CD4-positive, alpha-beta memory T cell (primary cell): Measurements from ENCODE around the gene C2orf81. TPM values are rescaled to one million over a fixed set of nuclear protein-coding genes. Genes with fewer than 3 reads are reported as not detected.
"Not testable (repeated sequence)": the region's sequence is repeated elsewhere in the genome, so short reads cannot be mapped to it uniquely, and the experiment has no call there.

Source experiments
- CTCF ChIA-PET: fragments of 350-600 bp; sonication (Branson Sonifier 250); formaldehyde crosslinking; loops from one replicate; lab custom pipeline; 2021; ENCODE audit warnings: inconsistent platforms; ENCODE audit not compliant: partially characterized antibody; lab: Charles Lee
- POLR2A ChIA-PET: fragments of 350-600 bp; sonication (Branson Sonifier 250); formaldehyde crosslinking; loops from one replicate; lab custom pipeline; 2021; ENCODE audit not compliant: partially characterized antibody; lab: Charles Lee
- DNase-seq, 5 donors: peaks; one replicate each; pipeline versions ENCODE4 v3.0.0 to v3.0.0-alpha.2; 2020 to 2022; ENCODE audit warnings: mixed read lengths in 1 of 5
- H3K27ac ChIP-seq: one replicate; pipeline ENCODE4 v1.7.0; 2013; ENCODE audit warnings: low read depth, low read length
- H3K27me3 ChIP-seq: 2 replicates; pipeline ENCODE4 v1.7.0; 2013; ENCODE audit warnings: mild to moderate bottlenecking, low read length, moderate library complexity; ENCODE audit not compliant: insufficient read depth
- H3K36me3 ChIP-seq: 2 replicates; pipeline ENCODE4 v1.7.0; 2013; ENCODE audit warnings: mild to moderate bottlenecking, low read length, moderate library complexity; ENCODE audit not compliant: insufficient read depth
- H3K4me1 ChIP-seq: 2 replicates; pipeline ENCODE4 v1.7.0; 2013; ENCODE audit warnings: mild to moderate bottlenecking, low read length, moderate library complexity; ENCODE audit not compliant: insufficient read depth
- H3K4me3 ChIP-seq, 2 donors: one replicate each; pipeline ENCODE4 v1.7.0; 2013; ENCODE audit warnings: low read length in 2 of 2, mild to moderate bottlenecking in 1 of 2
- H3K9me3 ChIP-seq, 2 donors: one replicate each; pipeline ENCODE4 v1.7.0; 2013; ENCODE audit warnings: low read length in 2 of 2, control low read depth in 1 of 2; ENCODE audit not compliant: control insufficient read depth in 1 of 2
- H3K27ac Mint-ChIP-seq, 7 donors: one replicate each; pipeline ENCODE4 v1.8.0; 2020 to 2021; ENCODE audit warnings: mixed read lengths in 7 of 7, mild to moderate bottlenecking in 6 of 7, inconsistent platforms in 3 of 7, moderate library complexity in 3 of 7
- H3K27me3 Mint-ChIP-seq, 2 donors: one replicate each; pipeline ENCODE4 v1.8.0; 2020 to 2021; ENCODE audit warnings: mixed read lengths in 2 of 2
- H3K36me3 Mint-ChIP-seq, 2 donors: one replicate each; pipeline ENCODE4 v1.8.0; 2020 to 2021; ENCODE audit warnings: mixed read lengths in 2 of 2, inconsistent platforms in 1 of 2, mild to moderate bottlenecking in 1 of 2
- H3K4me1 Mint-ChIP-seq, 4 donors: one replicate each; pipeline ENCODE4 v1.8.0; 2020 to 2021; ENCODE audit warnings: mixed read lengths in 4 of 4, mild to moderate bottlenecking in 1 of 4
- H3K4me3 Mint-ChIP-seq, 8 donors: one replicate each; pipeline ENCODE4 v1.8.0; 2020 to 2021; ENCODE audit warnings: mixed read lengths in 8 of 8, mild to moderate bottlenecking in 7 of 8, moderate library complexity in 6 of 8, inconsistent platforms in 3 of 8
- H3K9me3 Mint-ChIP-seq, 8 donors: one replicate each; pipeline ENCODE4 v1.8.0; 2020 to 2021; ENCODE audit warnings: mixed read lengths in 8 of 8, mild to moderate bottlenecking in 5 of 8, inconsistent platforms in 3 of 8, moderate library complexity in 1 of 8
- intact Hi-C: fragments of 100-400 bp; cut with micrococcal nuclease; formaldehyde crosslinking; loops from one replicate; pipeline ENCODE4 v1.15.1; 2023
- polyA plus RNA-seq, 2 donors: library from polyadenylated mRNA; unstranded; fragments of 300-500 nt; fragmentation: Illumina TruSeq; gene quantifications; one replicate each; pipeline ENCODE4 v1.2.3, GENCODE V29; 2021
- total RNA-seq, 2 experiments: library from RNA; stranded (reverse); gene quantifications; one replicate each; pipeline ENCODE4 v1.2.3, GENCODE V29; 2021

Gene C2orf81
- total and polyA plus RNA-seq, 4 experiments from 2014 or later, result 1.5 to 7.5 (median 3.4) TPM

GRCh38 chr2:74424139-74424992 lies 2.9 kb upstream of the C2orf81 start:
- no peaks in the 10 kb centered on the region for H3K27me3 ChIP-seq
- intact Hi-C loops, result no loop called here

GRCh38 chr2:74423231-74424095 lies 2.0 kb upstream of the C2orf81 start:
- intact Hi-C loops, result no loop called here
- POLR2A ChIA-PET, result interaction anchor here (1.1 to 4.7 kb wide), 3 partner anchors 31 to 33 kb away, joined by 4 to 72 read pairs (median 34); partner anchors contain the start of genes INO80B and WBP1

More at GRCh38 chr2:74424139-74424992, 2.9 kb upstream of the C2orf81 start:
- Histone ChIP-seq H3K9me3 (no peaks in the 10 kb centered on the region), H3K36me3 (no peaks in the 10 kb centered on the region), H3K4me3 (no peak overlapping the region), H3K4me1 (peaks cover 11% of the 10 kb centered on the region), H3K27ac (no peak overlapping the region)
- ChIA-PET POLR2A (interaction anchor here (1.1 to 4.7 kb wide), 2 partner anchors 30 to 33 kb away, joined by 4 to 34 read pairs; partner anchors contain the start of gene INO80B), CTCF (interaction anchor here (0.6 to 1.1 kb wide), 3 partner anchors 15 to 165 kb away, joined by 3 read pairs; no protein-coding TSS in a partner anchor)
- Mint-ChIP-seq H3K4me1 (peaks cover 12 to 30% (median 21%) of the 10 kb centered on the region in 4 donors), H3K4me3 (no peak overlapping the region), H3K36me3 (peaks cover 9 to 16% of the 10 kb centered on the region in 2 donors), H3K27me3 (no peaks in the 10 kb centered on the region), H3K27ac (peak overlapping the region in 4 of 7 donors; percentile 14 to 80 (median 62)), H3K9me3 (peaks cover 0 to 1% (median 0%) of the 10 kb centered on the region in 8 donors)
- DNase-seq, result no peak

GRCh38 chr2:74420443-74421103 lies 846 bp downstream of the C2orf81 start:
- Histone ChIP-seq H3K4me1 (peaks cover 13% of the 10 kb centered on the region), H3K27ac (peak overlapping the region; percentile 93), H3K4me3 (peak overlapping the region in 1 of 2 donors; percentile 88)
- Mint-ChIP-seq H3K4me1 (peaks cover 13 to 36% (median 22%) of the 10 kb centered on the region in 4 donors), H3K4me3 (peak overlapping the region; percentile 96 to 100 (median 98)), H3K27ac (peak overlapping the region; percentile 88 to 100 (median 99)), H3K36me3 (peaks cover 6 to 11% of the 10 kb centered on the region in 2 donors)
- not testable (repeated sequence) for H3K9me3 Mint-ChIP-seq, DNase-seq, H3K36me3 ChIP-seq, H3K27me3 ChIP-seq, H3K27me3 Mint-ChIP-seq, H3K9me3 ChIP-seq
- intact Hi-C loops, result loop anchor here (1.0 kb wide), 6 partner anchors 28 to 683 kb away; partner anchors contain the start of genes AUP1, DGUOK, HTRA2 and TPRKB
- ChIA-PET CTCF (interaction anchor here (0.7 to 2.2 kb wide), 5 partner anchors 33 to 111 kb away, joined by 3 to 6 read pairs (median 5); partner anchors contain the start of genes INO80B and PCGF1), POLR2A (interaction anchor here (0.8 to 4.7 kb wide), 12 partner anchors 12 to 171 kb away, joined by 4 to 72 read pairs (median 8); partner anchors contain the start of genes AUP1, CCDC142, DQX1 and HTRA2)

More at GRCh38 chr2:74423231-74424095, 2.0 kb upstream of the C2orf81 start:
- CTCF ChIA-PET, result no interaction called here
- H3K36me3 Mint-ChIP-seq, result peaks cover 9 to 16% of the 10 kb centered on the region in 2 donors
- Histone ChIP-seq H3K27me3 (no peaks in the 10 kb centered on the region), H3K4me1 (peaks cover 11% of the 10 kb centered on the region), H3K27ac (no peak overlapping the region), H3K36me3 (no peaks in the 10 kb centered on the region), H3K9me3 (no peaks in the 10 kb centered on the region), H3K4me3 (no peak overlapping the region)
- peaks cover 0 to 1% (median 0%) of the 10 kb centered on the region in 8 donors for H3K9me3 Mint-ChIP-seq
- DNase-seq, result no peak
- peaks cover 12 to 30% (median 21%) of the 10 kb centered on the region in 4 donors for H3K4me1 Mint-ChIP-seq
- H3K27me3 Mint-ChIP-seq, result no peaks in the 10 kb centered on the region
- H3K27ac Mint-ChIP-seq, result peak overlapping the region; percentile 87 to 100 (median 92)
- H3K4me3 Mint-ChIP-seq, result peak overlapping the region in 7 of 8 donors; percentile 12 to 100 (median 98)

GRCh38 chr2:74420006-74420405 lies 1.4 kb downstream of the C2orf81 start:
- CTCF ChIA-PET, result interaction anchor here (1.5 to 2.2 kb wide), 2 partner anchors 35 to 112 kb away, joined by 5 read pairs; partner anchors contain the start of gene INO80B
- no peak for DNase-seq

GRCh38 chr2:74419345-74419744 lies 2.1 kb downstream of the C2orf81 start:
- peaks cover 0 to 3% of the 10 kb centered on the region in 2 donors for H3K36me3 Mint-ChIP-seq
- DNase-seq, result no peak
- intact Hi-C loops, result no loop called here
- no peak overlapping the region for H3K27ac Mint-ChIP-seq
- H3K36me3 ChIP-seq, result no peaks in the 10 kb centered on the region
- no peak overlapping the region for H3K4me3 ChIP-seq
- H3K9me3 ChIP-seq, result no peaks in the 10 kb centered on the region
- POLR2A ChIA-PET, result interaction anchor here (4.7 kb wide), 1 partner anchor 28 kb away, joined by 34 read pairs; no protein-coding TSS in a partner anchor
- H3K9me3 Mint-ChIP-seq, result no peaks in the 10 kb centered on the region
- CTCF ChIA-PET, result no interaction called here
- H3K27me3 Mint-ChIP-seq, result peaks cover 0 to 1% of the 10 kb centered on the region in 2 donors
- no peak overlapping the region for H3K4me3 Mint-ChIP-seq
- H3K27ac ChIP-seq, result no peak overlapping the region
- no peaks in the 10 kb centered on the region for H3K27me3 ChIP-seq
- peaks cover 13 to 42% (median 22%) of the 10 kb centered on the region in 4 donors for H3K4me1 Mint-ChIP-seq
- peaks cover 25% of the 10 kb centered on the region for H3K4me1 ChIP-seq

More at GRCh38 chr2:74420006-74420405, 1.4 kb downstream of the C2orf81 start:
- Mint-ChIP-seq H3K4me3 (peak overlapping the region; percentile 6 to 98 (median 52)), H3K9me3 (no peaks in the 10 kb centered on the region), H3K27ac (peak overlapping the region; percentile 70 to 100 (median 99)), H3K4me1 (peaks cover 13 to 39% (median 22%) of the 10 kb centered on the region in 4 donors), H3K36me3 (peaks cover 3 to 5% of the 10 kb centered on the region in 2 donors), H3K27me3 (no peaks in the 10 kb centered on the region)
- intact Hi-C loops, result no loop called here
- H3K4me1 ChIP-seq, result peaks cover 19% of the 10 kb centered on the region
- POLR2A ChIA-PET, result interaction anchor here (2.0 to 4.7 kb wide), 3 partner anchors 29 to 63 kb away, joined by 19 to 72 read pairs (median 34); partner anchors contain the start of genes CCDC142, INO80B, TTC31 and WBP1
- H3K27me3 ChIP-seq, result no peaks in the 10 kb centered on the region
- no peak overlapping the region for H3K27ac ChIP-seq
- H3K4me3 ChIP-seq, result no peak overlapping the region
- H3K36me3 ChIP-seq, result no peaks in the 10 kb centered on the region
- H3K9me3 ChIP-seq, result no peaks in the 10 kb centered on the region

GRCh38 chr2:74418312-74418711 lies 3.1 kb downstream of the C2orf81 start:
- Histone ChIP-seq H3K36me3 (no peaks in the 10 kb centered on the region), H3K9me3 (no peaks in the 10 kb centered on the region), H3K4me1 (peaks cover 25% of the 10 kb centered on the region), H3K27me3 (no peaks in the 10 kb centered on the region), H3K27ac (no peak overlapping the region), H3K4me3 (no peak overlapping the region)
- Mint-ChIP-seq H3K27me3 (peaks cover 2 to 3% of the 10 kb centered on the region in 2 donors), H3K4me3 (no peak overlapping the region), H3K36me3 (peaks cover 0 to 3% of the 10 kb centered on the region in 2 donors), H3K4me1 (peaks cover 15 to 44% (median 23%) of the 10 kb centered on the region in 4 donors), H3K27ac (no peak overlapping the region), H3K9me3 (no peaks in the 10 kb centered on the region)
- DNase-seq, result no peak
- POLR2A ChIA-PET, result interaction anchor here (0.7 kb wide), 1 partner anchor 40 kb away, joined by 3 read pairs; the partner anchor contains the start of gene WBP1
- CTCF ChIA-PET, result interaction anchor here (1.3 to 1.4 kb wide), 3 partner anchors 27 to 114 kb away, joined by 3 to 5 read pairs (median 3); partner anchors contain the start of gene WBP1
- intact Hi-C loops, result no loop called here
